Measurements from ENCODE around the gene CDH3. TPM values are rescaled to one million over a fixed set of nuclear protein-coding genes. Genes with fewer than 3 reads are reported as not detected.

CDH3 gene
- total and polyA plus RNA-seq, 2 donors (not counting 1 experiment from before 2014, with no cell fraction given) = 0.17 to 0.24 TPM

DNA sequence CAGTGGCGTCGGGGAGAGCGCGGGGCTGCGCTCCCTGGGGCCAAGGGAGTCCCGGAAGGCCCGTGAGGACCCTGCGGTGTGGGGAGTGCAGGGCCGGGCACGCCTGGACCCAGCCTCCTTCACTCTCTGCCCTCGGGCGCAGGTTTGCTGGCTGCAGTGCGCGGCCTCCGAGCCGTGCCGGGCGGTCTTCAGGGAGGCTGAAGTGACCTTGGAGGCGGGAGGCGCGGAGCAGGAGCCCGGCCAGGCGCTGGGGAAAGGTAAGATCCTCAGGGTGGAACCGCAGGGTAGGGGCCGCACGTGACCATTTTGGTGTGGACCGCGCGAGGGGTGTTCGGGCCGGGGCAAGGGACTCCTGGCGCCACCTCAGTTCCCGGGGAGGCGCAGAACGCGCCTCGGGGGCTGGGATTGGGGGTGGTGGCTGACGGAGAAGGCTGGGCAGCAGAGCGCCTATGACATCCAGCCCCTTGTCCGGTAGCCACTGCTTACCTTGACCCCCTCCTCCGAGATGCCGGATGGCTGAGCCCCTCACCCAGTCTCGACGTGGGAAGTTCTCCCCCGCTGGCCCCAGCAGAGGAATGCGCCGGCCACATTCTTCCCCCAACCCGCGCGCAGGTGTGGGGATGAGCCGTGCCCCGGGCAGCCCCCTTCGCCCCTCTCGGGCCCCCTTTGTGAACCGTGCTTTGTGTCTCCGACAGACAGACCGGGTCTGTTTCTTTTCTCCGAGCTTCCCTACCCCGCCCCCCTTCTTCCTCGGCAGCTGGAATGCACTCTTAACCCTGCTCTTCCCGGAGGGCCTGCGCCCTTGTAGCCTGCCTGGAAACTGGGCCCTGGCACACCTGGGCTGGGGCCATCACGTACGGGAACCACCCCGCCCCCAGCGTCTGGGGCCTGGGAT is 631 bp downstream of the CDH3 start:
- peak overlapping the region; percentile 77 for H3K4me2 ChIP-seq (replicated peaks; ENCODE audit: low read depth, low read length, poor library complexity, severe bottlenecking)
- no peaks in the 10 kb centered on the region for H4K20me1 ChIP-seq (ENCODE audit: control insufficient read depth, insufficient read depth, low read length, poor library complexity, severe bottlenecking)
- intact Hi-C loops (cut with micrococcal nuclease) = no loop called here
- Mint-ChIP-seq H3K9me3 (ENCODE audit: insufficient read depth) (no peaks in the 10 kb centered on the region), H3K27ac (no peak overlapping the region), H3K27me3 (peaks cover 59% of the 10 kb centered on the region), H3K4me3 (peak overlapping the region; percentile 44), H3K4me1 (peaks cover 14% of the 10 kb centered on the region)
- H2AFZ ChIP-seq (ENCODE audit: insufficient read depth, low read depth, low read length, poor library complexity, severe bottlenecking) = peak overlapping the region; percentile 23
- H3K79me2 ChIP-seq (ENCODE audit: control insufficient read depth, insufficient read depth, low read length) = no peaks in the 10 kb centered on the region
- WGBS (ENCODE audit: insufficient coverage) = 4% methylated on average over 65 of the region's 66 CpGs
- H3K4me3 ChIP-seq (ENCODE audit: control extremely low read depth in 1 of 5, extremely low read depth in 1 of 5, insufficient read depth in 1 of 5, low read depth in 2 of 5, low read length in 4 of 5) = peak overlapping the region in 2 of 5 experiments; percentile 32 to 42
- peaks cover 0 to 20% (median 0%) of the 10 kb centered on the region in 3 donors for H3K9me3 ChIP-seq (ENCODE audit: control extremely low read depth in 1 of 3, control insufficient read depth in 2 of 3, insufficient read depth in 1 of 3, low read length in 2 of 3)
- no peaks in the 10 kb centered on the region for H3K36me3 ChIP-seq (replicated peaks in 1 of 2; ENCODE audit: control extremely low read depth in 1 of 2, control insufficient read depth in 1 of 2, extremely low read depth in 1 of 2, insufficient read depth in 2 of 2, low read length in 1 of 2)
- H3K9ac ChIP-seq (ENCODE audit: low read length) = peak overlapping the region; percentile 35
- CTCF ChIA-PET = no interaction called here
- no peak for ATAC-seq (ENCODE audit: low read depth)
- no peak overlapping the region for H3K27ac ChIP-seq (ENCODE audit: low read length in 2 of 2)
- TF ChIP-seq EZH2 (IDR thresholded peaks at IDR 0.05; ENCODE audit: borderline replicate concordance, insufficient read depth, low read depth, low read length, poor library complexity, severe bottlenecking) = no peak
- TF ChIP-seq, protein P1, sequence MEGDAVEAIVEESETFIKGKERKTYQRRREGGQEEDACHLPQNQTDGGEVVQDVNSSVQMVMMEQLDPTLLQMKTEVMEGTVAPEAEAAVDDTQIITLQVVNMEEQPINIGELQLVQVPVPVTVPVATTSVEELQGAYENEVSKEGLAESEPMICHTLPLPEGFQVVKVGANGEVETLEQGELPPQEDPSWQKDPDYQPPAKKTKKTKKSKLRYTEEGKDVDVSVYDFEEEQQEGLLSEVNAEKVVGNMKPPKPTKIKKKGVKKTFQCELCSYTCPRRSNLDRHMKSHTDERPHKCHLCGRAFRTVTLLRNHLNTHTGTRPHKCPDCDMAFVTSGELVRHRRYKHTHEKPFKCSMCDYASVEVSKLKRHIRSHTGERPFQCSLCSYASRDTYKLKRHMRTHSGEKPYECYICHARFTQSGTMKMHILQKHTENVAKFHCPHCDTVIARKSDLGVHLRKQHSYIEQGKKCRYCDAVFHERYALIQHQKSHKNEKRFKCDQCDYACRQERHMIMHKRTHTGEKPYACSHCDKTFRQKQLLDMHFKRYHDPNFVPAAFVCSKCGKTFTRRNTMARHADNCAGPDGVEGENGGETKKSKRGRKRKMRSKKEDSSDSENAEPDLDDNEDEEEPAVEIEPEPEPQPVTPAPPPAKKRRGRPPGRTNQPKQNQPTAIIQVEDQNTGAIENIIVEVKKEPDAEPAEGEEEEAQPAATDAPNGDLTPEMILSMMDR (IDR thresholded peaks at IDR 0.05) = no peak
- peaks cover 0 to 75% (median 32%) of the 10 kb centered on the region in 4 experiments for H3K27me3 ChIP-seq (replicated peaks in 1 of 4; ENCODE audit: control extremely low read depth in 1 of 4, control insufficient read depth in 3 of 4, insufficient read depth in 4 of 4, low read length in 3 of 4)
- POLR2A ChIA-PET = no interaction called here
- H3K4me1 ChIP-seq (ENCODE audit: control insufficient read depth in 2 of 2, insufficient read depth in 2 of 2, low read length in 2 of 2) = peaks cover 21 to 25% of the 10 kb centered on the region in 2 donors
- peak; percentile 20 for DNase-seq
